Mucosa of stomach (tissue), 1 donor: ENCODE data around the gene GSTT4.

Experiments
- H3K27me3 ChIP-seq: one replicate; pipeline ENCODE4 v1.7.0; 2013; ENCODE audit warnings: mild to moderate bottlenecking, low read length; ENCODE audit not compliant: control insufficient read depth, insufficient read depth
- H3K36me3 ChIP-seq: one replicate; pipeline ENCODE4 v1.7.0; 2013; ENCODE audit warnings: low read length; ENCODE audit not compliant: control insufficient read depth, insufficient read depth
- H3K4me1 ChIP-seq: one replicate; pipeline ENCODE4 v1.7.0; 2013; ENCODE audit warnings: mild to moderate bottlenecking, low read length; ENCODE audit not compliant: control insufficient read depth, insufficient read depth
- H3K4me3 ChIP-seq: one replicate; pipeline ENCODE4 v1.7.0; 2013; ENCODE audit warnings: low read length
- H3K9ac ChIP-seq: one replicate; pipeline ENCODE4 v1.7.0; 2013; ENCODE audit warnings: mild to moderate bottlenecking, low read length, moderate library complexity
- H3K9me3 ChIP-seq: one replicate; pipeline ENCODE4 v1.7.0; 2013; ENCODE audit warnings: mild to moderate bottlenecking, low read length, moderate library complexity; ENCODE audit not compliant: control insufficient read depth
- donor health status: Pancreatic carcinoma.

The GSTT4 gene

GRCh38 chr22:24037851-24038765, 32.9 kb upstream of the GSTT4 start:
- no peak overlapping the region for H3K4me3 ChIP-seq

GRCh38 chr22:24035296-24035695, 30.0 kb upstream of the GSTT4 start:
- H3K9me3 ChIP-seq, result no peaks in the 10 kb centered on the region
- H3K36me3 ChIP-seq, result peaks cover 12% of the 10 kb centered on the region
- H3K9ac ChIP-seq, result no peak overlapping the region
- no peaks in the 10 kb centered on the region for H3K27me3 ChIP-seq
- H3K4me3 ChIP-seq, result no peak overlapping the region
- no peaks in the 10 kb centered on the region for H3K4me1 ChIP-seq

More at GRCh38 chr22:24037851-24038765, 32.9 kb upstream of the GSTT4 start:
- H3K27me3 ChIP-seq, result no peaks in the 10 kb centered on the region
- H3K4me1 ChIP-seq, result no peaks in the 10 kb centered on the region
- no peaks in the 10 kb centered on the region for H3K9me3 ChIP-seq
- H3K9ac ChIP-seq, result no peak overlapping the region
- peaks cover 12% of the 10 kb centered on the region for H3K36me3 ChIP-seq

DNA sequence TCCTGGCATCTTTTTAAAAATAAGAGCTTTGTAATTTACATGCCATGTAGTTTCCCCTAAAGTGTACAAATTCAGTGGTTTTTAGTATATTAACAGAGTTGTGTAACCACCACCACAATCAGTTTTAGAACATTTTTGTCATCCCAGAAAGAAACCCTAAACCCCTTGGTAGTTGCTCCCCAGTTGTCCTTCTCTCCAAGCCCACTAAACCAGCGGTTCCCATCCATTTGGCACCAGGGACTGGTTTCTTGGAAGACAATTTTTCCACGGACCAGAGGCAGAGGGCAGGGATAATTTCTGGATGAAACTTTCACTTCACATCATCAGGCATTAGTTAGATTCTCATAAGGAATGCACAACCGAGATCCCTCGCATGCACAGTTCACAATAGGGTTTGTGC, 28.5 kb upstream of the GSTT4 start:
- H3K4me1 ChIP-seq, result no peaks in the 10 kb centered on the region
- no peak overlapping the region for H3K9ac ChIP-seq
- H3K27me3 ChIP-seq, result no peaks in the 10 kb centered on the region
- no peak overlapping the region for H3K4me3 ChIP-seq
- H3K36me3 ChIP-seq, result peaks cover 12% of the 10 kb centered on the region
- H3K9me3 ChIP-seq, result no peaks in the 10 kb centered on the region

- Histone ChIP-seq H3K4me1 (no peaks in the 10 kb centered on the region), H3K36me3 (no peaks in the 10 kb centered on the region), H3K9me3 (no peaks in the 10 kb centered on the region), H3K9ac (no peak overlapping the region), H3K4me3 (no peak overlapping the region), H3K27me3 (no peaks in the 10 kb centered on the region)
Observed at GRCh38 chr22:24030186-24030702, 25.0 kb upstream of the GSTT4 start.

DNA sequence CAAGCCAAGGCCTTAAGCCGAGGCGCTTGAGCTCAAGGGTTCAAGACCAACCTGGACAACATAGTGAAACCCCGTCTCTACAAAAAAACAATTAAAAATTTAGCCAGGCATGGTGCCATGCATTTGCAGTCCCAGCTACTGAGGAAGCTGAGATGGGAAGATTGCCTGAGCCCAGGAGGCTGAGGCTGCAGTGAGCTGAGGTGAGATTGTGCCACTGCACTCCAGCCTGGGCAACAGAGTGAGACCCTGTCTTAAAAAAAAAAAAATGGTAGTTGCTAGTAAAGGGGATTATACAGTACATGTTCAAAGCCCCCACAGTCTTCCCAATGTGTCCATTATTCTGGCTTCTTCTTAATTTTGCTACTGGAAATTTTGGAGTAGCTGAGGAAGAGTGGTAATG, 24.1 kb upstream of the GSTT4 start:
- Histone ChIP-seq H3K4me3 (no peak overlapping the region), H3K9me3 (no peaks in the 10 kb centered on the region), H3K27me3 (no peaks in the 10 kb centered on the region), H3K4me1 (no peaks in the 10 kb centered on the region), H3K9ac (no peak overlapping the region), H3K36me3 (no peaks in the 10 kb centered on the region)

DNA sequence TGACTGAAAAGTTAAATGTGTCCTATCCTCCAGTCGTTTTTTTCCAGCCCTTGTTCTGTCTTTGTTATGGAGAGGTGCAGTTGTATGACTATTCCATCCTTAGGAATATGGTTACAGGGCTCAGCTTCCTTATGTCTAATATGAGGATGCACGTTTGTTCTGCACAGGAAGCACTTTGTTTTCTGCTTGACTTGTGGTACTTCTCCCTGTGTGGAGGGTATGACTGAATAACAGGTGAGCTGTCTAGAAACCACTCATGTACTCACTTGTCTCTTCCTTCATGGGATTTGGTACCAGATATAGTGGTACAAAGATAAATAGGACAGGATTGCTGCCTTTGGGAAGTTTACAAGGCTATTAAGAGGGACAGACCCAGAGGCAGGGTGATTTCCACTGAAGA, 23.3 kb upstream of the GSTT4 start:
- Histone ChIP-seq H3K27me3 (no peaks in the 10 kb centered on the region), H3K4me3 (no peak overlapping the region), H3K36me3 (no peaks in the 10 kb centered on the region), H3K4me1 (no peaks in the 10 kb centered on the region), H3K9me3 (no peaks in the 10 kb centered on the region), H3K9ac (no peak overlapping the region)

GRCh38 chr22:24027991-24028390, 22.7 kb upstream of the GSTT4 start:
- no peaks in the 10 kb centered on the region for H3K9me3 ChIP-seq
- H3K36me3 ChIP-seq, result no peaks in the 10 kb centered on the region
- no peak overlapping the region for H3K9ac ChIP-seq
- H3K4me1 ChIP-seq, result no peaks in the 10 kb centered on the region
- H3K4me3 ChIP-seq, result no peak overlapping the region
- no peaks in the 10 kb centered on the region for H3K27me3 ChIP-seq

DNA sequence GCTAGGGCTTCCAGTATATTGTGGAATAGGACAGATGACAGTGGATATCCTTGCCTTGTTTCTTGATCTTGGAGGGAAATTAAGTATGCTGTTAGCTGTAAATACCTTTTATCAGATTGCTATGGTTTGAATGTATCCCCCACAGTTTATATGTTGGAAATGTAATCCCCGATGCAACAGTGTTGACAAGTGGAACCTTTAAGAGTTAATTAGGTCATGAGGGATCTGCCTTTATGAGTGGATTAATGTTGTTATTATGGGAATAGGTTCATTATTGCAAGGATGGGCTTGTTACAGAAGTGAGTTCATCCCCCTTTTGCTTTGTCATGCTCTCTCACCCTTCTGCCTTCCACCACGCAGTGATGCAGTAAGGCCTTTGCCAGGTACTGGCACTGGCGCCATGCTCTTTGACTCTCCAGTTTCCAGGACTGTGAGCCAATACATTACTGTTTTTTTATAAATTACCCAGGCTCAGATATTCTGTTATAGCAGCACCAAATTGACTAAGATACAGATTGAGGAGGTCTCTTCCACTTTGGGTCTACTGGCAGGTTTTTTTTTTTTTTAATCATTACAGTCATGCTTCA, 22.2 kb upstream of the GSTT4 start:
- H3K9me3 ChIP-seq, result no peaks in the 10 kb centered on the region
- H3K9ac ChIP-seq, result no peak overlapping the region
- no peaks in the 10 kb centered on the region for H3K27me3 ChIP-seq
- H3K36me3 ChIP-seq, result no peaks in the 10 kb centered on the region
- no peak overlapping the region for H3K4me3 ChIP-seq
- no peaks in the 10 kb centered on the region for H3K4me1 ChIP-seq

DNA sequence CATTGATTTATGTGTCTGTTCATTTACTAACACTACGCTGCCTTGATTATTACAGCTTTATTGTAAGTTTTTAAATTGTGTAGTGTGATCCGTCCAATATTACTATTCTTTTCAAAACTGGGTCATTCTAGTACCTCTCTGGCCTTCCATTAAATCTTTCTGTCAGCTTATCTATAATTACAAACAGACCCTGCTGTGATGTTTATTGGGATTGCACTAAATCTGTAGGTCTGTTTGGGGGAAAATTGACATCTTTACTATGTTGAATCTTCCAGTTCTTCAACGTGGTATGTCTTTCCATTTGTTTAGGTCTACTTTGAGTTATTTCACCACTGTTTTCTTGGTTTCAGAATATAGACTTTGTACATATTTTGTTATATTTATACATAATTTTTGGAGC, 21.5 kb upstream of the GSTT4 start:
- Histone ChIP-seq H3K27me3 (no peaks in the 10 kb centered on the region), H3K4me1 (no peaks in the 10 kb centered on the region), H3K9me3 (no peaks in the 10 kb centered on the region), H3K9ac (no peak overlapping the region), H3K4me3 (no peak overlapping the region), H3K36me3 (no peaks in the 10 kb centered on the region)

- Histone ChIP-seq H3K9me3 (no peaks in the 10 kb centered on the region), H3K4me1 (no peaks in the 10 kb centered on the region), H3K4me3 (no peak overlapping the region), H3K9ac (no peak overlapping the region), H3K27me3 (no peaks in the 10 kb centered on the region), H3K36me3 (no peaks in the 10 kb centered on the region)
Observed at GRCh38 chr22:24026056-24026455, 20.8 kb upstream of the GSTT4 start.

DNA sequence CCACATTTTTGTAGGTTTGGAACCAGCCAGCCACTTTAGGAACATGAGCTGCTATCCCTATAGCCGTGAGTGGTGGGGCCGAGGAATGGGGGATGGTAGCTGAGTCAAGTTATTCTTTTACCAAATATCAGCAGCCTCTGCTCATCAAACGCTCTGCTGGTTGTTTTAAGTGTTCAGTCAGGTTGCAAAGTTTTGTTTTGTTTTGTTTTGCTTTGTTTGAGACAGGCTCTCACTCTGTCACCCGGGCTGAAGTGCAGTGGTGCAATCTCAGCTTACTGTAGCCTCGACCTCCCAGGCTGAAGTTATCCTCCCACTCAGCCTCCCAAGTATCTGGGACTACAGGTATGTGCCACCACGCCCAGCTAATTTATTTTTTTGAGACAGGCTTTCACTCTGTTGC, 20.2 kb upstream of the GSTT4 start:
- H3K9me3 ChIP-seq, result no peaks in the 10 kb centered on the region
- no peaks in the 10 kb centered on the region for H3K36me3 ChIP-seq
- no peaks in the 10 kb centered on the region for H3K4me1 ChIP-seq

DNA sequence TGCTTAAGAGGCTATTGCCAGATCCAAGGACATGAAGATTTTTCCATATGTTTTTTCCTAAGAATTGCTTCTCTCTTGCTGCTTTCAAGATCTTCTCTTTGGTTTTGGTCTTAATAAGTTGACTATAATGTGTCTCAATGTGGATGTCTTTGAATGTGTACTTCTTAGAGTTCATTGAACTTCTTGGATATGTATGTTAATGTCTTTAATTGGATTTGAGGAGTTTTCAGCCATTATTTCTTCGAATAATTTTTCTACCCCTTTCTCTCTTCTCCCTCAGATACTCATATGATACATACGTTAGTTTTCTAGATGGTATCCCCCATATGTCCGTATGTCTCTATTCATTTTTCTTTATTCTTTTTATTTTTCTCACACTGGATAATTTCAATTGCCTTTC, 19.1 kb upstream of the GSTT4 start:
- H3K4me1 ChIP-seq, result no peaks in the 10 kb centered on the region
- H3K9ac ChIP-seq, result no peak overlapping the region
- H3K4me3 ChIP-seq, result no peak overlapping the region
- no peaks in the 10 kb centered on the region for H3K36me3 ChIP-seq
- no peaks in the 10 kb centered on the region for H3K9me3 ChIP-seq
- no peaks in the 10 kb centered on the region for H3K27me3 ChIP-seq

More for the DNA sequence above, 20.2 kb upstream of the GSTT4 start:
- no peak overlapping the region for H3K4me3 ChIP-seq
- no peak overlapping the region for H3K9ac ChIP-seq
- no peaks in the 10 kb centered on the region for H3K27me3 ChIP-seq
